HEK293T (cell line): ENCODE data around the gene PKNOX2.

Experiments used
- CTCF ChIA-PET: fragments of 350-600 bp; formaldehyde crosslinking; extraction: SDS; loops from one replicate; lab custom pipeline; 2021; ENCODE audit warnings: antibody characterized with exemption, inconsistent platforms; lab: Yijun Ruan, JAX
- POLR2A ChIA-PET: fragments of 350-600 bp; formaldehyde crosslinking; extraction: SDS; loops from one replicate; lab custom pipeline; 2020; ENCODE audit warnings: antibody characterized with exemption, inconsistent platforms; lab: Yijun Ruan, JAX
- DNase-seq: peaks from one replicate; pipeline ENCODE4 v3.0.0; 2012; ENCODE audit warnings: mixed read lengths; ENCODE audit errors: extremely low spot score
- ARNT ChIP-seq: fragments of 450-650 bp; IDR thresholded peaks from 2 replicates; pipeline ENCODE4 v1.6.1; 2017; ENCODE audit warnings: mild to moderate bottlenecking
- BHLHE40 ChIP-seq: fragments of 450-650 bp; IDR thresholded peaks from 2 replicates; pipeline ENCODE4 v1.6.1; 2016; ENCODE audit warnings: mild to moderate bottlenecking, moderate library complexity, borderline replicate concordance
- CTBP1 ChIP-seq: fragments of 450-650 bp; IDR thresholded peaks from 2 replicates; pipeline ENCODE4 v1.6.1; 2016; ENCODE audit warnings: borderline replicate concordance
- ELF4 ChIP-seq: fragments of 450-650 bp; IDR thresholded peaks from 2 replicates; pipeline ENCODE4 v1.6.1; 2017; ENCODE audit warnings: antibody characterized with exemption
- FOXA1 ChIP-seq: fragments of 450-650 bp; IDR thresholded peaks from 2 replicates; pipeline ENCODE4 v1.6.1; 2016; ENCODE audit warnings: mild to moderate bottlenecking
- FOXK2 ChIP-seq: fragments of 450-650 bp; IDR thresholded peaks from 2 replicates; pipeline ENCODE4 v1.6.1; 2016; ENCODE audit warnings: mild to moderate bottlenecking
- FOXM1 ChIP-seq: fragments of 450-650 bp; IDR thresholded peaks from 2 replicates; pipeline ENCODE4 v1.6.1; 2017; ENCODE audit warnings: mild to moderate bottlenecking, borderline replicate concordance
- HDGF ChIP-seq: fragments of 450-650 bp; IDR thresholded peaks from 2 replicates; pipeline ENCODE4 v1.6.1; 2017; ENCODE audit warnings: antibody characterized with exemption, borderline replicate concordance
- L3MBTL2 ChIP-seq: fragments of 450-650 bp; conservative IDR thresholded peaks from 2 replicates; pipeline ENCODE4 v1.6.1; 2016; ENCODE audit warnings: mild to moderate bottlenecking
- NFRKB ChIP-seq: fragments of 450-650 bp; IDR thresholded peaks from 2 replicates; pipeline ENCODE4 v1.6.1; 2016; ENCODE audit warnings: mild to moderate bottlenecking, moderate library complexity
- SP1 ChIP-seq: fragments of 450-650 bp; IDR thresholded peaks from 2 replicates; pipeline ENCODE4 v1.6.1; 2017
- SUZ12 ChIP-seq: fragments of 450-650 bp; IDR thresholded peaks from 2 replicates; pipeline ENCODE4 v1.6.1; 2016; ENCODE audit warnings: mild to moderate bottlenecking
- TARDBP ChIP-seq: fragments of 450-650 bp; IDR thresholded peaks from 2 replicates; pipeline ENCODE4 v1.6.1; 2016
- ZNF384 ChIP-seq: fragments of 450-650 bp; IDR thresholded peaks from 2 replicates; pipeline ENCODE4 v1.6.1; 2016
- TF ChIP-seq, protein P1 (sequence below): fragments of 450-650 bp; IDR thresholded peaks from 2 replicates; pipeline ENCODE4 v1.6.1; 2016

Gene PKNOX2

DNA sequence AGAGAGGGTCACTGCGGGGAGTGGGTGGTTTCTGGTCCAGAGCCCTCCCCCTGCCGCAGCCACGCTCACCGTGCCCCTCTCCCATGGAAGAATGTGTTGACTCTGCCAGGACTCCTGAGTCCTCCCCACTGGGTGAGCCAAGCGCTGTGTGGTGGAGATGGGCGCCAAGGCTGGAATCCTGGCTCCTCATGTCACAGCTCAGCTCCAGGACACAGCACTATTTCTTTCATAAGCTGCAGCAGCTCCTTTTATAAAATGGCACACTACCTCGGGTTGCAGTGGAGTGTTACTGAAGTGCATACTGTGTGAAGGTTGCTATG is 247.6 kb downstream of the PKNOX2 start:
- ChIA-PET POLR2A (no interaction called here), CTCF (no interaction called here)
- TF ChIP-seq FOXK2 (no peak), FOXA1 (no peak), ELF4 (no peak), FOXM1 (no peak), ARNT (no peak), NFRKB (no peak), SUZ12 (no peak), TARDBP (no peak), L3MBTL2 (no peak), HDGF (no peak), ZNF384 (no peak), SP1 (no peak), CTBP1 (no peak)
- TF ChIP-seq, protein P1, sequence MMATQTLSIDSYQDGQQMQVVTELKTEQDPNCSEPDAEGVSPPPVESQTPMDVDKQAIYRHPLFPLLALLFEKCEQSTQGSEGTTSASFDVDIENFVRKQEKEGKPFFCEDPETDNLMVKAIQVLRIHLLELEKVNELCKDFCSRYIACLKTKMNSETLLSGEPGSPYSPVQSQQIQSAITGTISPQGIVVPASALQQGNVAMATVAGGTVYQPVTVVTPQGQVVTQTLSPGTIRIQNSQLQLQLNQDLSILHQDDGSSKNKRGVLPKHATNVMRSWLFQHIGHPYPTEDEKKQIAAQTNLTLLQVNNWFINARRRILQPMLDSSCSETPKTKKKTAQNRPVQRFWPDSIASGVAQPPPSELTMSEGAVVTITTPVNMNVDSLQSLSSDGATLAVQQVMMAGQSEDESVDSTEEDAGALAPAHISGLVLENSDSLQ, result no peak
- DNase-seq, result no peak

DNA sequence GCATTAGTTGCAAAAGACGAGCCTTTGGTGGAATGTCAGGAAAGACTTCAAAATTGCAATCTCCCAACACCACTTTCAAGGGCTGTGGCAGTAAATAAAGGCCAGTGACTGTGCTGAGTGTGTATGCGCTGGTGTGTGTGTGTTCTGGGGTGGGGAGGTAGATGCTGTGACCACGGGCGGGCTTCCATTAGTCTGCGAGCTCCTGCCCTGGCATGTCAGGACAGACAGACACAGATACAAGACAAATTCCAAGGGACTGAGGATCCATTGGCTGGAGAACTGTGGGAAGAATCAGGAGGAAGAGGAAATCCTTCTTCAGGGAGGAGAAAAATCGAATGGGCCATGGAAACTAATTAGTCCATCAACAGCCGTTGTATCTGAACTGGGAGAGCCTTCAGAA is 248.0 kb downstream of the PKNOX2 start:
- TF ChIP-seq SUZ12 (no peak), CTBP1 (no peak), BHLHE40 (no peak), HDGF (no peak), NFRKB (no peak), SP1 (no peak), FOXA1 (no peak), TARDBP (no peak), ZNF384 (no peak), FOXM1 (no peak), ARNT (no peak), ELF4 (no peak), L3MBTL2 (no peak)
- ChIA-PET CTCF (no interaction called here), POLR2A (no interaction called here)
- no peak for DNase-seq

DNA sequence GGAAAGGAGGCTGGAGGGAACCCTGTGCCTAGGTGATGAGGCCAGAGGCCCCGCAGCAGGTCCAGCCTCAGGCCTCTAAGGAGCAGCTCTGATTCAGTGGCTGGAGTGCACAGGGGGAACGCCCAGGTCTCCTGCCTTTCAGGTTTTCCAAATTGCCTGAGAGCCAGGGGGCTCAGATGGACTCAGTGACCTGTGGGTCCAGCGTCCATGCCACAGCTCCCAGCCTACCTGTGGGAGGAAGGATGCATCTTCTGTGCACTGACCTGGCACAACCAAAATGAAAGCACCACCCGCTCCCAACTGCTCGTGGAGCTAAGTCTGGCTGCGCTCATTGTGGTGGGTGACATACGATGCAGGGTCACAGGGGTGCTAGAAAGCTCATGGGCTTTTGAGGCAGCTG is 248.7 kb downstream of the PKNOX2 start:
- POLR2A ChIA-PET, result no interaction called here
- CTCF ChIA-PET, result interaction anchor here (1.5 to 2.3 kb wide), 2 partner anchors 8 to 10 kb away, joined by 5 to 8 read pairs; no protein-coding TSS in a partner anchor
- TF ChIP-seq SUZ12 (no peak), L3MBTL2 (no peak), FOXA1 (no peak)

DNA sequence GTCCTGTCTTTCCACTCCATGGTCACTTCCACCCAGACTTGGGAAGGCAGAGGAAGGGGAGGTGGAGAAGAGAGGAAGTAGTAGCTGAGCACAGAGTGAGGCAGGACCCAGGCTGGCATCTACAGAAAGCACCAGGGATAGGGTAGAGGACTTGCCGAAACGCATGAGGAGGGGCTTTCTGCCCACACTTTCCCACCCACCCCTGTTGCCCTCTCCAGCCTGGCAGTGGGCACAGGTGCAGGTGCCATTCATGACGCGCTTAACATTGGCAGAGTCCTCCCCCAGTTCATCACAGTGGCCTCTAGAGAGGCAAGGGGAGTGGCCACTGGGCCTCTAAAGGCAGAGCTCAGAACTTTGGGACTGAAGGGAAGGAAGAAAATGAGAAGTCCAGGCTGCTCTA is 249.6 kb downstream of the PKNOX2 start:
- no peak for DNase-seq
- POLR2A ChIA-PET, result no interaction called here
- CTCF ChIA-PET, result interaction anchor here (1.5 to 2.3 kb wide), 2 partner anchors 9 kb away, joined by 5 to 8 read pairs; no protein-coding TSS in a partner anchor
- no peak for TF ChIP-seq FOXA1
- no peak for TF ChIP-seq ZNF384
- no peak for TF ChIP-seq FOXK2
- TF ChIP-seq BHLHE40, result no peak

More for the DNA sequence above, 248.7 kb downstream of the PKNOX2 start:
- no peak for DNase-seq

DNA sequence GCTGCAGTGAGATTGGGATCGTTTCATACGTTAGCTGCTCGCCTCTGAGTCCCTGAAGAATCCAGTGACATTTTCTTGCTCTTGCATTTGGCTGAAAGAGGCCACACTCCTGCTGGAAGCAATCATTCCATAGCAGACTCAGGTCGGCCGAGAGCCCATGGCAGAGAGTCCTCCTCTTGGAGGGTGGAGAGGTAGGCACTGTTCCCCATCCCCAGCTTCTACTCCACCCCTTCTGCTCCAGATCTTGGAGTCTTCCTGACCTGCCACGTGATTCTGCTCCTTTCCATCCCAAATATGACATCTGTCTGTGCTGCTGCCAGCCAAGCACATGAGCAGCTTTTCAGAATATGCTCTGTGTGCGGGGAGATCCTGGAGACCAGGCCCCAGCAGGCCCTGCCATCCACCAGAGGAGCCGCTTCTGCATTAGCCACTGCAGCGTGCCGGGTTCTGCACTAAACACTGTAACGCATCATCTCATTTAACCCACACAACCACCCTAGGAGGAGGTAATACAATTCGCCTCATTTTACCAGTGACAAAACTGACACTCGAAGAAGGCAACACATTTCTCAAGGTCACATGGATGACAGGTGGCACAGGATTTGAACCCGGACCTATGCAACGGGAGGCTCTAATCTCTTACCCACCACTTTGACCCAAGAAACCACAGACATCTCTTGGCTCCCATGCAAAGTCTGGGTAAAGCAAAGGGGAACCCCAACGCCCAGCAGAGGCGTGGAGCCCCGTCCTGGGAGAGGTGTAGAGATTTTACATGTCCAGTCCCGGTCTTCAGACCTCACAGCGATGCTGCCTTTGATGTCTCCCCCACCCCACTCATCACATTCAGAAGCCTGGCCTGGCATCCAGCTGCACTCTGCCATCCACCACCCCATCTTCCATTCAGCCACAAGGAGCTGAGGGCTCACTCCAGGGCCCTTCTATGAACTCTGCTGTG is 252.7 kb downstream of the PKNOX2 start:
- POLR2A ChIA-PET, result no interaction called here
- no peak for DNase-seq
- TF ChIP-seq TARDBP (no peak), ZNF384 (no peak), ARNT (no peak), FOXK2 (no peak), ELF4 (no peak), SUZ12 (no peak), FOXA1 (no peak), HDGF (no peak), SP1 (no peak), CTBP1 (no peak), BHLHE40 (no peak), L3MBTL2 (no peak)
- CTCF ChIA-PET, result no interaction called here

DNA sequence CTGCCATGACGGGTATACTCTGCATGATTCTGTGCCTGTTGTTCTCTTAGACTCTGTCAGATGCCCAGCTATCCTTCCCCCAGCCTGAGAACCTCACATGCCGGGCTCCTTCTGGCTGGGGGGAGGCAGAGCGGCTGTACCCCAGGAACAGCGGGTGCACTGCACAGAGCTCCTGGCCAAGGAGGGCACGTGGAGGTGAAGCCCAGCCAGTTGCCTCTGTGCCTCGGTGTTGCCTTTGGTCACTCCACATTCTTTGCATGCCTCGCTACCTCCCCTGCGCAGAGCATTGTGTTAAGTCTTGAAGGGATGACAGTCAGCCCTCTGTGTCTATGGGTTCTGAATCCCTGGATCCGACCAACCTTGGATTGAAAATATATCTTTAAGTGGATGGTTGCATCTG is 253.8 kb downstream of the PKNOX2 start:
- POLR2A ChIA-PET, result no interaction called here
- CTCF ChIA-PET, result interaction anchor here (0.8 kb wide), 1 partner anchor 276 kb away, joined by 3 read pairs; no protein-coding TSS in a partner anchor
- TF ChIP-seq ZNF384 (no peak), ELF4 (no peak), BHLHE40 (no peak)
- DNase-seq, result no peak

DNA sequence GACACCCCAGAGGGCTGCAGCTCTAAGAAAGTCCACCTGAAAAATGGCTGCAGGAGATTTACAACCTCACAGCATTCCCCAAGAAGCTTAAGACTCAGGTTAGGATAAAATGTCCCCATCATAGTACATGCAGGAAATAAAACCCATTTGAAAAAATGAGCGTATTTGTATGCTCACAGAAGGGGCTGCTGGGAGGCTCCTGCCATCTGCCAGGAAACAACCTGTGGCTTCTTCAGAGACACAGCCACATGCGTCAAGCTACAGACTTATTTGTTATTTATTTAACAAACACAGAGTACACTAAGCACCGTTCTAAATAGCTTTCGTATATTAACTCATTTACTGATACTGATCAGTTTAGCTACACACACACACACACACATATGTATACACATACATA is 258.1 kb downstream of the PKNOX2 start:
- ChIA-PET POLR2A (no interaction called here), CTCF (interaction anchor here (0.6 to 1.7 kb wide), 6 partner anchors 9 to 282 kb away, joined by 3 to 5 read pairs (median 4); no protein-coding TSS in a partner anchor)
- DNase-seq, result no peak
- TF ChIP-seq BHLHE40, result no peak

DNA sequence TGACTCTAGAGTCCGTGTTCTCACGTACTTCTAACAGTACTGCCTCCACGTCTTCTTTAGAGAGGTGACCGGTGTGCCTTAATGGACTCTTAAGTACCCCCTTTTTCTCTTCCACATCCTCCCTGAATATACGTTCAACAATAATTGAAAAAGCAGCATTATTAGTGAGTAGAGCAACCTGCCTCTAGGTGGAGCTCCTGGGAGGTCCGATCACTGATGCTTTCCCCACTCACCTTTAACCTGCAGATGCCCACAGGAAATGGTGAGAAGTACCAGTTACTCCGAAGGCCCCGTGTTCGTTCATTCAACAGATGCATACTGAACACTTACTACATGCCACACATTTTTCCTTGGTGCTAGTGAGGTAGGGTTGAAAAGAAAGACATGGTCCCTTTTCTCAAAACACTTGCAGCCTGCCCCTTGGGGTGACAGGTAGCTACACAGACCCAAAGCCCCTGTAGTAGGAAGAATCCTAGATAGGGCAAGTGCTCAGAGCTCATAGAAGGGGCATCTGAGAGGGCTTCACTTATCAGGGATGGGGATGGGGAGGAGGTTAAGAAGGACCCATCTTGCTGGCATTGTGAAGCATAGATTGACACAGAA is 258.8 kb downstream of the PKNOX2 start:
- no peak for TF ChIP-seq L3MBTL2
- TF ChIP-seq ARNT, result no peak
- TF ChIP-seq, protein P1, result no peak
- no peak for TF ChIP-seq TARDBP
- TF ChIP-seq FOXA1, result no peak
- no peak for TF ChIP-seq ZNF384
- DNase-seq, result peak; percentile 23
- ChIA-PET CTCF (interaction anchor here (0.6 to 1.7 kb wide), 9 partner anchors 9 to 283 kb away, joined by 3 to 8 read pairs (median 4); no protein-coding TSS in a partner anchor), POLR2A (no interaction called here)
